Mammary epithelial cell (primary cell): Measurements from ENCODE around the gene AP5B1.
"Not testable (repeated sequence)": the region's sequence is repeated elsewhere in the genome, so short reads cannot be mapped to it uniquely, and the experiment has no call there.

Experiments used
- EZH2 ChIP-seq: IDR thresholded peaks from 2 replicates; pipeline ENCODE4 v1.6.1; 2012; ENCODE audit warnings: low read length, inconsistent platforms, borderline replicate concordance
- TF ChIP-seq, protein P1 (sequence below), 2 donors: IDR thresholded peaks in 1 of 2; conservative IDR thresholded peaks in 1 of 2; 2 replicates each; pipeline ENCODE4 v1.5.1; 2011 to 2012; ENCODE audit warnings: inconsistent platforms in 2 of 2, low read length in 2 of 2, mild to moderate bottlenecking in 2 of 2, control low read depth in 1 of 2, low read depth in 1 of 2; ENCODE audit not compliant: insufficient read depth in 1 of 2; ENCODE audit errors: extremely low read depth in 1 of 2

DNA sequence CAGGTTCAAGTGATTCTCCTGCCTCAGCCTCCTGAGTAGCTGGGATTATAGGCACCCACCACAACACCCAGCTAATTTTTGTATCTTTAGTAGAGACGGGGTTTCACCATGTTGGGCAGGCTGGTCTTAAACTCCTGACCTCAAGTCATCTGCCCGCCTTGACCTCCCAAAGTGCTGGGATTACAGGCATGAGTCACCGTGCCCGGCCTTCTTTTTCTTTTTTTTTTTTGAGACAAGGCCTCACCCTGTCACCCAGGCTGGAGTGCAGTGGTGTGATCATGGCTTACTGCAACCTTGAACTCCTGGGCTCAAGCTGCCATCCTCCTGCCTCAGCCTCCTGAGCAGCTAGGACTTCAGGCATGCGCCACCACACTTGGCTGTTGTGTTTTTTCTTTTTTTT is 13.0 kb downstream of the AP5B1 start:
- TF ChIP-seq, protein P1, sequence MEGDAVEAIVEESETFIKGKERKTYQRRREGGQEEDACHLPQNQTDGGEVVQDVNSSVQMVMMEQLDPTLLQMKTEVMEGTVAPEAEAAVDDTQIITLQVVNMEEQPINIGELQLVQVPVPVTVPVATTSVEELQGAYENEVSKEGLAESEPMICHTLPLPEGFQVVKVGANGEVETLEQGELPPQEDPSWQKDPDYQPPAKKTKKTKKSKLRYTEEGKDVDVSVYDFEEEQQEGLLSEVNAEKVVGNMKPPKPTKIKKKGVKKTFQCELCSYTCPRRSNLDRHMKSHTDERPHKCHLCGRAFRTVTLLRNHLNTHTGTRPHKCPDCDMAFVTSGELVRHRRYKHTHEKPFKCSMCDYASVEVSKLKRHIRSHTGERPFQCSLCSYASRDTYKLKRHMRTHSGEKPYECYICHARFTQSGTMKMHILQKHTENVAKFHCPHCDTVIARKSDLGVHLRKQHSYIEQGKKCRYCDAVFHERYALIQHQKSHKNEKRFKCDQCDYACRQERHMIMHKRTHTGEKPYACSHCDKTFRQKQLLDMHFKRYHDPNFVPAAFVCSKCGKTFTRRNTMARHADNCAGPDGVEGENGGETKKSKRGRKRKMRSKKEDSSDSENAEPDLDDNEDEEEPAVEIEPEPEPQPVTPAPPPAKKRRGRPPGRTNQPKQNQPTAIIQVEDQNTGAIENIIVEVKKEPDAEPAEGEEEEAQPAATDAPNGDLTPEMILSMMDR (conservative IDR thresholded peaks at IDR 0.05 in 1 of 2, IDR thresholded peaks at IDR 0.05 in 1 of 2; ENCODE audit: extremely low read depth in 1 of 2, insufficient read depth in 1 of 2, low read depth in 1 of 2, low read length in 2 of 2) = not testable (repeated sequence)
- not testable (repeated sequence) for TF ChIP-seq EZH2
